ENCODE results near the gene CDH5. TPM values are rescaled to one million over a fixed set of nuclear protein-coding genes. Genes with fewer than 3 reads are reported as not detected.

The CDH5 gene
- total RNA-seq, 1 experiment from 2014 or later: 0.28 TPM

DNA sequence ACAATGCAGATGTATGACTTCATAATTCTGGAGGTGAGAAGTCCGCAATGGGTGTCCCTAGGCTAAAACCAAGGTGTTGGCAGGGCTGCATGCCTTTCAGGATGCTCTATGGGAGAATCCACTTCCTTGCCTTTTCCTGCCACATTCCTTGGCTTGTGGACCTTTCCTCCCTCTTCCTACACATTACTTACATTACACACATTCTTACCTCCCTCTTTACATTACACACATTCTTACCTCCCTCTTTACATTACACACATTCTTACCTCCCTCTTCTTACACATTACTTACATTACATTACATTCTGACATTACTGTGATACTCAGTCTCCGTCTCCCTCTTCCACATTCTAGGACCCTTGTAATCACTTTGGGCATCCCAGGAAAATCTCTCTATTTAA is 14.2 kb upstream of the CDH5 start:
- Mint-ChIP-seq H3K4me3 (no peak overlapping the region), H3K27me3 (ENCODE audit: low read depth) (peaks cover 17% of the 10 kb centered on the region), H3K27ac (no peak overlapping the region), H3K9me3 (peaks cover 5% of the 10 kb centered on the region), H3K36me3 (no peaks in the 10 kb centered on the region; the same call in 1 of the 2 replicates), H3K4me1 (peaks cover 5% of the 10 kb centered on the region)
- CTCF ChIA-PET: interaction anchor here (9.2 kb wide), 1 partner anchor 9 kb away, joined by 103 read pairs; no protein-coding TSS in a partner anchor
- ATAC-seq (no peak), DNase-seq (ENCODE audit: low spot score) (no peak)
- POLR2A ChIA-PET: no interaction called here
- no peak for TF ChIP-seq CDX4 (CRISPR knock-in tag; IDR thresholded peaks at IDR 0.05; ENCODE audit: borderline replicate concordance)
- no peak for TF ChIP-seq KAT7 (CRISPR knock-in tag; IDR thresholded peaks at IDR 0.05; ENCODE audit: borderline replicate concordance)
- TF ChIP-seq ARID4B (CRISPR knock-in tag; IDR thresholded peaks at IDR 0.05; ENCODE audit: borderline replicate concordance): no peak
- TF ChIP-seq ESRRA (CRISPR knock-in tag; IDR thresholded peaks at IDR 0.05; ENCODE audit: borderline replicate concordance): no peak
- no peak for TF ChIP-seq NFYB (CRISPR knock-in tag; conservative IDR thresholded peaks at IDR 0.05; ENCODE audit: low read depth)
- TF ChIP-seq FOXJ3 (CRISPR knock-in tag; IDR thresholded peaks at IDR 0.05; ENCODE audit: borderline replicate concordance): no peak
- no peak for TF ChIP-seq CTCF (IDR thresholded peaks at IDR 0.05)
- no peak for TF ChIP-seq AR (CRISPR knock-in tag; IDR thresholded peaks at IDR 0.05)
- TF ChIP-seq, protein P1, sequence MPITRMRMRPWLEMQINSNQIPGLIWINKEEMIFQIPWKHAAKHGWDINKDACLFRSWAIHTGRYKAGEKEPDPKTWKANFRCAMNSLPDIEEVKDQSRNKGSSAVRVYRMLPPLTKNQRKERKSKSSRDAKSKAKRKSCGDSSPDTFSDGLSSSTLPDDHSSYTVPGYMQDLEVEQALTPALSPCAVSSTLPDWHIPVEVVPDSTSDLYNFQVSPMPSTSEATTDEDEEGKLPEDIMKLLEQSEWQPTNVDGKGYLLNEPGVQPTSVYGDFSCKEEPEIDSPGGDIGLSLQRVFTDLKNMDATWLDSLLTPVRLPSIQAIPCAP (CRISPR knock-in tag; IDR thresholded peaks at IDR 0.05): no peak
- no peak for TF ChIP-seq ZMAT4 (CRISPR knock-in tag; IDR thresholded peaks at IDR 0.05)
- TF ChIP-seq, protein P2, sequence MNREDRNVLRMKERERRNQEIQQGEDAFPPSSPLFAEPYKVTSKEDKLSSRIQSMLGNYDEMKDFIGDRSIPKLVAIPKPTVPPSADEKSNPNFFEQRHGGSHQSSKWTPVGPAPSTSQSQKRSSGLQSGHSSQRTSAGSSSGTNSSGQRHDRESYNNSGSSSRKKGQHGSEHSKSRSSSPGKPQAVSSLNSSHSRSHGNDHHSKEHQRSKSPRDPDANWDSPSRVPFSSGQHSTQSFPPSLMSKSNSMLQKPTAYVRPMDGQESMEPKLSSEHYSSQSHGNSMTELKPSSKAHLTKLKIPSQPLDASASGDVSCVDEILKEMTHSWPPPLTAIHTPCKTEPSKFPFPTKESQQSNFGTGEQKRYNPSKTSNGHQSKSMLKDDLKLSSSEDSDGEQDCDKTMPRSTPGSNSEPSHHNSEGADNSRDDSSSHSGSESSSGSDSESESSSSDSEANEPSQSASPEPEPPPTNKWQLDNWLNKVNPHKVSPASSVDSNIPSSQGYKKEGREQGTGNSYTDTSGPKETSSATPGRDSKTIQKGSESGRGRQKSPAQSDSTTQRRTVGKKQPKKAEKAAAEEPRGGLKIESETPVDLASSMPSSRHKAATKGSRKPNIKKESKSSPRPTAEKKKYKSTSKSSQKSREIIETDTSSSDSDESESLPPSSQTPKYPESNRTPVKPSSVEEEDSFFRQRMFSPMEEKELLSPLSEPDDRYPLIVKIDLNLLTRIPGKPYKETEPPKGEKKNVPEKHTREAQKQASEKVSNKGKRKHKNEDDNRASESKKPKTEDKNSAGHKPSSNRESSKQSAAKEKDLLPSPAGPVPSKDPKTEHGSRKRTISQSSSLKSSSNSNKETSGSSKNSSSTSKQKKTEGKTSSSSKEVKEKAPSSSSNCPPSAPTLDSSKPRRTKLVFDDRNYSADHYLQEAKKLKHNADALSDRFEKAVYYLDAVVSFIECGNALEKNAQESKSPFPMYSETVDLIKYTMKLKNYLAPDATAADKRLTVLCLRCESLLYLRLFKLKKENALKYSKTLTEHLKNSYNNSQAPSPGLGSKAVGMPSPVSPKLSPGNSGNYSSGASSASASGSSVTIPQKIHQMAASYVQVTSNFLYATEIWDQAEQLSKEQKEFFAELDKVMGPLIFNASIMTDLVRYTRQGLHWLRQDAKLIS (CRISPR knock-in tag; IDR thresholded peaks at IDR 0.05; ENCODE audit: borderline replicate concordance): no peak
- no peak for TF ChIP-seq RORB (CRISPR knock-in tag; IDR thresholded peaks at IDR 0.05)
- TF ChIP-seq NFATC4 (CRISPR knock-in tag; IDR thresholded peaks at IDR 0.05): no peak

All from WTC11 (cell line).